ENCODE data around the gene ARHGAP8. TPM values are rescaled to one million over a fixed set of nuclear protein-coding genes. Genes with fewer than 3 reads are reported as not detected.

The ARHGAP8 gene
- total and polyA plus RNA-seq, 2 experiments from 2014 or later = 24.0 to 50.4 TPM

- no peak for DNase-seq (ENCODE audit: low spot score)
- Histone ChIP-seq H3K36me3 (replicated peaks; ENCODE audit: insufficient read depth, low read depth) (no peaks in the 10 kb centered on the region), H3K4me2 (no peak overlapping the region), H2AFZ (no peak overlapping the region), H3K4me1 (ENCODE audit: insufficient read depth) (no peaks in the 10 kb centered on the region), H3K27ac (no peak overlapping the region), H4K20me1 (ENCODE audit: insufficient read depth, poor library complexity, severe bottlenecking) (no peaks in the 10 kb centered on the region), H3K27me3 (no peaks in the 10 kb centered on the region), H3K9me3 (ENCODE audit: low read depth) (no peaks in the 10 kb centered on the region), H3K4me3 (no peak overlapping the region), H3K79me2 (no peaks in the 10 kb centered on the region), H3K9me2 (replicated peaks; ENCODE audit: insufficient read depth) (no peaks in the 10 kb centered on the region)
- TF ChIP-seq CTCF (IDR thresholded peaks at IDR 0.05; ENCODE audit: poor library complexity) (no peak), EZH2 (IDR thresholded peaks at IDR 0.05; ENCODE audit: borderline replicate concordance) (no peak), EZH2phosphoT487 (IDR thresholded peaks at IDR 0.05; ENCODE audit: low read depth, severe bottlenecking, unreplicated experiment) (no peak)
- WGBS (ENCODE audit: low lambda C conversion rate, missing lambda C conversion rate) = 96% methylated on average over 13 of the region's 13 CpGs
These were observed 58.8 kb downstream of the ARHGAP8 start for GRCh38 chr22:44811141-44811540.

GRCh38 chr22:44813416-44813815, 61.0 kb downstream of the ARHGAP8 start:
- Histone ChIP-seq H3K79me2 (no peaks in the 10 kb centered on the region), H2AFZ (no peak overlapping the region), H3K4me1 (ENCODE audit: insufficient read depth) (no peaks in the 10 kb centered on the region), H3K9me2 (replicated peaks; ENCODE audit: insufficient read depth) (no peaks in the 10 kb centered on the region), H3K27ac (no peak overlapping the region), H3K36me3 (replicated peaks; ENCODE audit: insufficient read depth, low read depth) (no peaks in the 10 kb centered on the region), H3K27me3 (no peaks in the 10 kb centered on the region), H3K4me2 (no peak overlapping the region), H4K20me1 (ENCODE audit: insufficient read depth, poor library complexity, severe bottlenecking) (no peaks in the 10 kb centered on the region), H3K9me3 (ENCODE audit: low read depth) (no peaks in the 10 kb centered on the region), H3K4me3 (no peak overlapping the region)
- DNase-seq (ENCODE audit: low spot score) = no peak
- TF ChIP-seq EZH2 (IDR thresholded peaks at IDR 0.05; ENCODE audit: borderline replicate concordance) (no peak), CTCF (IDR thresholded peaks at IDR 0.05; ENCODE audit: poor library complexity) (no peak)
- WGBS (ENCODE audit: low lambda C conversion rate, missing lambda C conversion rate) = 95% methylated on average over 2 of the region's 2 CpGs

GRCh38 chr22:44814266-44815098, 62.1 kb downstream of the ARHGAP8 start:
- no peak overlapping the region for H3K4me3 ChIP-seq
- TF ChIP-seq EZH2 (IDR thresholded peaks at IDR 0.05; ENCODE audit: borderline replicate concordance) = no peak
- TF ChIP-seq CTCF (IDR thresholded peaks at IDR 0.05; ENCODE audit: poor library complexity) = no peak

More at GRCh38 chr22:44814266-44815098, 62.1 kb downstream of the ARHGAP8 start:
- no peak overlapping the region for H2AFZ ChIP-seq
- WGBS (ENCODE audit: low lambda C conversion rate, missing lambda C conversion rate) = 93% methylated on average over 25 of the region's 25 CpGs
- H3K4me1 ChIP-seq (ENCODE audit: insufficient read depth) = no peaks in the 10 kb centered on the region
- no peaks in the 10 kb centered on the region for H3K9me2 ChIP-seq (replicated peaks; ENCODE audit: insufficient read depth)
- no peak overlapping the region for H3K4me2 ChIP-seq
- H3K27ac ChIP-seq = no peak overlapping the region
- DNase-seq (ENCODE audit: low spot score) = no peak
- H3K27me3 ChIP-seq = no peaks in the 10 kb centered on the region
- H3K9me3 ChIP-seq (ENCODE audit: low read depth) = no peaks in the 10 kb centered on the region
- no peaks in the 10 kb centered on the region for H3K36me3 ChIP-seq (replicated peaks; ENCODE audit: insufficient read depth, low read depth)
- no peaks in the 10 kb centered on the region for H3K79me2 ChIP-seq
- H4K20me1 ChIP-seq (ENCODE audit: insufficient read depth, poor library complexity, severe bottlenecking) = no peaks in the 10 kb centered on the region

All from hepatocyte (in vitro differentiated cells).